ENCODE results near the gene GUCY1A2. TPM values are rescaled to one million over a fixed set of nuclear protein-coding genes. Genes with fewer than 3 reads are reported as not detected.

The GUCY1A2 gene
- total RNA-seq, 1 experiment from 2014 or later = 0.10 TPM

DNA sequence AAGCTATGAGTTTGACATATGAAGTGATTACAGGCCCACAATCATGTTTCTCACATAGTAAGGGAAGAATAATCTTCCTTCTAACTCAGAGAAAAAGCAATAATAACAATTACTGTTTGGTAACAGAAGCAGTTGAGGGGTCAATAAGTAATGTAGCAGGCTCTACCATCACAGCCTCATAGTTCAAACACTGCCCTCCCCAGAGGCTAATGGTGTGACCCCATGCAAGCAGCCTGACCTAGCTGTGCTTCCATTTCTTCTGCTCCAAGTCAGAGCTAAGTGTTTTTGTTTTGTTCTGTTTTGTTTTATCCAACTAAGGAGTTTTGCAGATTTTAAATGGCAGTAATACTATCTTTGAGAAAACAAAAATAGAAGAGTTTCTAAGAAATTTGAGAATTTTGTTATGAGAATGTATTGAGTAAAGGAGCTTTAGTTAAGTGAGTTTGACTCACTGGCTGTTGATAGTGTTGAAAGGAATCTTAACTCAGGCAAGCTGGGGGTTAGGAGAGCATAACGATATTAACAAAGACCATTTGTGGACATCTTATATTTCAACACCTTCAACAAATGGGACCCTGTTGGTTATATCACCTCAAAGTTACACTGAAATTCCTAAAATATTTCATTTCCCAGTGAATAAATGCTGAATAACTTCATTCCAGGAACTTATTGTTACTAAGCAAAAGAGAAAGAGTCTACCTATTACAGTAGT, 48.5 kb downstream of the GUCY1A2 start:
- ChIA-PET RAD21 (ENCODE audit: low non-redundant PET in 1 of 2, low total read pairs in 2 of 2, uncharacterized antibody in 2 of 2, unreplicated experiment in 2 of 2) (no interaction called here), CTCF (no interaction called here), POLR2A (no interaction called here)
- Histone ChIP-seq H3K9ac (ENCODE audit: low read length) (no peak overlapping the region), H3K9me2 (ENCODE audit: insufficient read depth) (no peaks in the 10 kb centered on the region), H3K36me3 (ENCODE audit: control insufficient read depth in 1 of 2, insufficient read depth in 2 of 2, low read length in 2 of 2) (no peaks in the 10 kb centered on the region), H4K20me1 (ENCODE audit: insufficient read depth) (no peaks in the 10 kb centered on the region), H3K27me3 (ENCODE audit: insufficient read depth, low read length) (peaks cover 6% of the 10 kb centered on the region), H3K4me2 (ENCODE audit: low read length) (no peak overlapping the region), H3K9me3 (ENCODE audit: control insufficient read depth in 1 of 2, insufficient read depth in 1 of 2, low read depth in 1 of 2, low read length in 2 of 2) (no peaks in the 10 kb centered on the region), H3K4me1 (ENCODE audit: control insufficient read depth in 1 of 2, insufficient read depth in 2 of 2, low read length in 2 of 2) (no peaks in the 10 kb centered on the region), H3K27ac (ENCODE audit: low read depth, low read length) (no peak overlapping the region), H3K4me3 (replicated peaks in 1 of 2; ENCODE audit: low read depth in 1 of 2, low read length in 2 of 2) (no peak overlapping the region), H3K79me2 (ENCODE audit: insufficient read depth, low read length) (no peaks in the 10 kb centered on the region), H2AFZ (ENCODE audit: low read depth, low read length, poor library complexity, severe bottlenecking) (no peak overlapping the region)
- DNase-seq (ENCODE audit: low read depth, low spot score) (no peak), ATAC-seq (no peak)
- BruUV-seq (replicated peaks) = no TSS peak
- intact Hi-C loops (cut with micrococcal nuclease) = no loop called here
- TF ChIP-seq, protein P1, sequence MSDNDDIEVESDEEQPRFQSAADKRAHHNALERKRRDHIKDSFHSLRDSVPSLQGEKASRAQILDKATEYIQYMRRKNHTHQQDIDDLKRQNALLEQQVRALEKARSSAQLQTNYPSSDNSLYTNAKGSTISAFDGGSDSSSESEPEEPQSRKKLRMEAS (IDR thresholded peaks at IDR 0.05) = no peak

DNA sequence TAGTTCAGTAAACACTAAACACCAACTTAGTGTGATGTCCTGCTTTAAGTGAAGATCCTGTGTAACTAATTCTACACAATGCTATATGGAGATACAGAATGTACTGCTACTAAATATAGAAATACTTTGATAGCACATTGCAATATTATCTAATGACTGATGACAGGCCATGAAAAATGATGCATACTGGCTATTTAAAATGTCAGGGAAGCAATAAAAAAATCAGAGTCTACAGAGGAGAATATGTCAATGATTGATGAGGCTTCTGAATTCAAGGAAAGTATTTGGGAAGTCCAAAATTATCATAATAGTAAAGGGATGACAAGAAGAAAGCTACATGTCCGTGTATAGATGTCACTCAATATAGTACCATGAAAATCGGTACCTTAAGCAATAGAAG, 55.3 kb downstream of the GUCY1A2 start:
- RAD21 ChIA-PET (ENCODE audit: low non-redundant PET in 1 of 2, low total read pairs in 2 of 2, uncharacterized antibody in 2 of 2, unreplicated experiment in 2 of 2) = no interaction called here
- no peaks in the 10 kb centered on the region for H3K9me3 ChIP-seq (ENCODE audit: control insufficient read depth in 1 of 2, insufficient read depth in 1 of 2, low read depth in 1 of 2, low read length in 2 of 2)
- H3K4me1 ChIP-seq (ENCODE audit: control insufficient read depth in 1 of 2, insufficient read depth in 2 of 2, low read length in 2 of 2) = no peaks in the 10 kb centered on the region
- TF ChIP-seq, protein P2, sequence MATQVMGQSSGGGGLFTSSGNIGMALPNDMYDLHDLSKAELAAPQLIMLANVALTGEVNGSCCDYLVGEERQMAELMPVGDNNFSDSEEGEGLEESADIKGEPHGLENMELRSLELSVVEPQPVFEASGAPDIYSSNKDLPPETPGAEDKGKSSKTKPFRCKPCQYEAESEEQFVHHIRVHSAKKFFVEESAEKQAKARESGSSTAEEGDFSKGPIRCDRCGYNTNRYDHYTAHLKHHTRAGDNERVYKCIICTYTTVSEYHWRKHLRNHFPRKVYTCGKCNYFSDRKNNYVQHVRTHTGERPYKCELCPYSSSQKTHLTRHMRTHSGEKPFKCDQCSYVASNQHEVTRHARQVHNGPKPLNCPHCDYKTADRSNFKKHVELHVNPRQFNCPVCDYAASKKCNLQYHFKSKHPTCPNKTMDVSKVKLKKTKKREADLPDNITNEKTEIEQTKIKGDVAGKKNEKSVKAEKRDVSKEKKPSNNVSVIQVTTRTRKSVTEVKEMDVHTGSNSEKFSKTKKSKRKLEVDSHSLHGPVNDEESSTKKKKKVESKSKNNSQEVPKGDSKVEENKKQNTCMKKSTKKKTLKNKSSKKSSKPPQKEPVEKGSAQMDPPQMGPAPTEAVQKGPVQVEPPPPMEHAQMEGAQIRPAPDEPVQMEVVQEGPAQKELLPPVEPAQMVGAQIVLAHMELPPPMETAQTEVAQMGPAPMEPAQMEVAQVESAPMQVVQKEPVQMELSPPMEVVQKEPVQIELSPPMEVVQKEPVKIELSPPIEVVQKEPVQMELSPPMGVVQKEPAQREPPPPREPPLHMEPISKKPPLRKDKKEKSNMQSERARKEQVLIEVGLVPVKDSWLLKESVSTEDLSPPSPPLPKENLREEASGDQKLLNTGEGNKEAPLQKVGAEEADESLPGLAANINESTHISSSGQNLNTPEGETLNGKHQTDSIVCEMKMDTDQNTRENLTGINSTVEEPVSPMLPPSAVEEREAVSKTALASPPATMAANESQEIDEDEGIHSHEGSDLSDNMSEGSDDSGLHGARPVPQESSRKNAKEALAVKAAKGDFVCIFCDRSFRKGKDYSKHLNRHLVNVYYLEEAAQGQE (IDR thresholded peaks at IDR 0.05; ENCODE audit: low read depth) = no peak
- no peak for TF ChIP-seq SIN3A (IDR thresholded peaks at IDR 0.05; ENCODE audit: low read depth)
- no peak for TF ChIP-seq FOSL1 (IDR thresholded peaks at IDR 0.05; ENCODE audit: low read depth)
- no peak for TF ChIP-seq EGR1 (IDR thresholded peaks at IDR 0.05; ENCODE audit: low read depth)
- TF ChIP-seq, protein P3, sequence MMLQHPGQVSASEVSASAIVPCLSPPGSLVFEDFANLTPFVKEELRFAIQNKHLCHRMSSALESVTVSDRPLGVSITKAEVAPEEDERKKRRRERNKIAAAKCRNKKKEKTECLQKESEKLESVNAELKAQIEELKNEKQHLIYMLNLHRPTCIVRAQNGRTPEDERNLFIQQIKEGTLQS (IDR thresholded peaks at IDR 0.05) = no peak
- no peak for TF ChIP-seq CBX3 (IDR thresholded peaks at IDR 0.05; ENCODE audit: low read depth)
- TF ChIP-seq EZH2phosphoT487 (IDR thresholded peaks at IDR 0.05; ENCODE audit: borderline replicate concordance) = no peak
- no peak for TF ChIP-seq TCF7L2 (IDR thresholded peaks at IDR 0.05; ENCODE audit: borderline replicate concordance, extremely low read depth, insufficient read depth, insufficient read length)
- TF ChIP-seq ELF1 (IDR thresholded peaks at IDR 0.05; ENCODE audit: borderline replicate concordance, low read depth) = no peak
- H3K9me2 ChIP-seq (ENCODE audit: insufficient read depth) = no peaks in the 10 kb centered on the region
- H3K4me2 ChIP-seq (ENCODE audit: low read length) = no peak overlapping the region
- no peak overlapping the region for H3K27ac ChIP-seq (ENCODE audit: low read depth, low read length)
- BruUV-seq (replicated peaks) = no TSS peak
- no peak for DNase-seq (ENCODE audit: low read depth, low spot score)
- no peaks in the 10 kb centered on the region for H3K36me3 ChIP-seq (ENCODE audit: control insufficient read depth in 1 of 2, insufficient read depth in 2 of 2, low read length in 2 of 2)
- no peak for ATAC-seq
- H2AFZ ChIP-seq (ENCODE audit: low read depth, low read length, poor library complexity, severe bottlenecking) = no peak overlapping the region
- intact Hi-C loops (cut with micrococcal nuclease) = no loop called here
- H3K79me2 ChIP-seq (ENCODE audit: insufficient read depth, low read length) = no peaks in the 10 kb centered on the region
- no peak overlapping the region for H3K9ac ChIP-seq (ENCODE audit: low read length)
- POLR2A ChIA-PET = no interaction called here
- H3K27me3 ChIP-seq (ENCODE audit: insufficient read depth, low read length) = peaks cover 14% of the 10 kb centered on the region; the same call in 1 of the 2 replicates
- no peak overlapping the region for H3K4me3 ChIP-seq (replicated peaks in 1 of 2; ENCODE audit: low read depth in 1 of 2, low read length in 2 of 2)
- CTCF ChIA-PET = no interaction called here
- H4K20me1 ChIP-seq (ENCODE audit: insufficient read depth) = no peaks in the 10 kb centered on the region
